Glutamatergic neuron (in vitro differentiated cells): ENCODE measurements around the gene SNRPD2. TPM values are rescaled to one million over a fixed set of nuclear protein-coding genes. Genes with fewer than 3 reads are reported as not detected.
A peak's percentile ranks its signal among the peaks of the same experiment; 100 is the strongest.

Experiments used
- DNase-seq: peaks from one replicate; pipeline ENCODE4 v3.0.0; 2022
- H3K27ac Mint-ChIP-seq: one replicate; pipeline ENCODE4 v1.8.0; 2020; ENCODE audit warnings: mild to moderate bottlenecking, mixed read lengths, inconsistent platforms; ENCODE audit not compliant: unreplicated experiment
- H3K27me3 Mint-ChIP-seq: one replicate; pipeline ENCODE4 v1.8.0; 2020; ENCODE audit warnings: mild to moderate bottlenecking, moderate library complexity, mixed read lengths, inconsistent platforms; ENCODE audit not compliant: unreplicated experiment
- H3K36me3 Mint-ChIP-seq: one replicate; pipeline ENCODE4 v1.8.0; 2020; ENCODE audit warnings: mild to moderate bottlenecking, mixed read lengths, inconsistent platforms; ENCODE audit not compliant: unreplicated experiment
- H3K4me1 Mint-ChIP-seq: one replicate; pipeline ENCODE4 v1.8.0; 2020; ENCODE audit warnings: mild to moderate bottlenecking, low read depth, mixed read lengths, inconsistent platforms; ENCODE audit not compliant: unreplicated experiment
- H3K4me3 Mint-ChIP-seq: one replicate; pipeline ENCODE4 v1.8.0; 2020; ENCODE audit warnings: mild to moderate bottlenecking, mixed read lengths, inconsistent platforms; ENCODE audit not compliant: unreplicated experiment
- H3K9me3 Mint-ChIP-seq: one replicate; pipeline ENCODE4 v1.8.0; 2020; ENCODE audit warnings: mild to moderate bottlenecking, moderate library complexity, mixed read lengths, inconsistent platforms; ENCODE audit not compliant: unreplicated experiment
- CTCF ChIP-seq: fragments of 200-600 bp; sonication (generic); IDR thresholded peaks from one replicate; pipeline ENCODE4 v1.5.0; 2021; ENCODE audit not compliant: partially characterized antibody, unreplicated experiment
- microRNA-seq: library from miRNA; unstranded; fragments of <30 nt; microRNA quantifications from one replicate; pipeline ENCODE4, GENCODE V29; 2020; ENCODE audit not compliant: unreplicated experiment
- total RNA-seq: library from RNA; stranded (reverse); fragmentation: NEBNext Ultra II Directional; extraction: Animal tissue kit (Norgen Biotek cat#: 25700); gene quantifications from one replicate; pipeline ENCODE4 v1.2.1, GENCODE V29; 2021; ENCODE audit not compliant: unreplicated experiment

Gene SNRPD2
- total RNA-seq, 1 donor from 2014 or later = 264 TPM

- no peak for TF ChIP-seq CTCF
- Mint-ChIP-seq H3K27me3 (peaks cover 7% of the 10 kb centered on the region), H3K4me3 (peak overlapping the region; percentile 86), H3K4me1 (peaks cover 16% of the 10 kb centered on the region), H3K9me3 (peaks cover 5% of the 10 kb centered on the region), H3K27ac (no peak overlapping the region), H3K36me3 (peaks cover 8% of the 10 kb centered on the region)
- no peak for DNase-seq
Measured at GRCh38 chr19:45640849-45641273, 50.9 kb downstream of the SNRPD2 start.

GRCh38 chr19:45638930-45639729 lies 52.6 kb downstream of the SNRPD2 start, which contains the start of gene EML2:
Gene EML2, minus strand, starts transcription at chr19:45639397. Its CDS starts 21 bp downstream, at chr19:45639376.
- Mint-ChIP-seq H3K36me3 (peaks cover 8% of the 10 kb centered on the region), H3K27ac (no peak within 1 kb of the TSS), H3K27me3 (peaks cover 6% of the 10 kb centered on the region), H3K9me3 (peaks cover 5% of the 10 kb centered on the region), H3K4me3 (peak within 1 kb of the TSS; percentile 88), H3K4me1 (peaks cover 16% of the 10 kb centered on the region)
- DNase-seq = peak; percentile 60
- TF ChIP-seq CTCF = no peak

GRCh38 chr19:45637890-45638667 lies 53.7 kb downstream of the SNRPD2 start:
- H3K4me1 Mint-ChIP-seq = peaks cover 13% of the 10 kb centered on the region

More at GRCh38 chr19:45637890-45638667, 53.7 kb downstream of the SNRPD2 start:
- Mint-ChIP-seq H3K36me3 (peaks cover 8% of the 10 kb centered on the region), H3K9me3 (peaks cover 5% of the 10 kb centered on the region), H3K4me3 (peak overlapping the region; percentile 88), H3K27me3 (peaks cover 6% of the 10 kb centered on the region), H3K27ac (no peak overlapping the region)
- no peak for TF ChIP-seq CTCF
- DNase-seq = no peak

Small RNA genes within 50 kb of the gene (microRNA-seq; reads per million reads assigned to microRNA genes)
- gene MIR330 = 984 reads per million, percentile 89 among the genes with 10 or more reads in this experiment
- gene MIR642A = not detected
- not detected for gene MIR642B

Other genes starting within 250 kb of the SNRPD2 start
- gene FOSB, start 224.0 kb downstream of the SNRPD2 start, total RNA-seq = not detected
- 179 TPM for gene RTN2, start 194.9 kb downstream of the SNRPD2 start, total RNA-seq
- 6.6 TPM for gene PPM1N, start 193.5 kb downstream of the SNRPD2 start, total RNA-seq
- gene VASP, start 184.5 kb downstream of the SNRPD2 start, total RNA-seq = 73.6 TPM
- gene OPA3, start 107.2 kb downstream of the SNRPD2 start, total RNA-seq = 10.5 TPM
- gene GPR4, start 89.7 kb downstream of the SNRPD2 start, total RNA-seq = not detected
- 53.2 TPM for gene EML2, start 52.6 kb downstream of the SNRPD2 start, total RNA-seq
- 36.4 TPM for gene GIPR, start 23.7 kb downstream of the SNRPD2 start, total RNA-seq
- 2.6 TPM for gene QPCTL, start 713 bp upstream of the SNRPD2 start, total RNA-seq
- gene FBXO46, start 38.9 kb upstream of the SNRPD2 start, total RNA-seq = 20.4 TPM
- gene MEIOSIN, start 41.5 kb upstream of the SNRPD2 start, total RNA-seq = not detected
- gene SIX5, start 77.3 kb upstream of the SNRPD2 start, total RNA-seq = 2.0 TPM
- gene DMPK, start 90.5 kb upstream of the SNRPD2 start, total RNA-seq = 107 TPM
- 123 TPM for gene DMWD, start 100.9 kb upstream of the SNRPD2 start, total RNA-seq
- 0.61 TPM for gene RSPH6A, start 123.4 kb upstream of the SNRPD2 start, total RNA-seq
- gene SYMPK, start 171.2 kb upstream of the SNRPD2 start, total RNA-seq = 78.1 TPM
- gene FOXA3, start 172.4 kb upstream of the SNRPD2 start, total RNA-seq = 1.0 TPM
- 19.2 TPM for gene IRF2BP1, start 194.2 kb upstream of the SNRPD2 start, total RNA-seq
- gene MYPOP, start 210.7 kb upstream of the SNRPD2 start, total RNA-seq = 7.1 TPM
- not detected for gene NANOS2, start 222.8 kb upstream of the SNRPD2 start, total RNA-seq